ENCODE data around the gene CAMK2D.
A peak's percentile ranks its signal among the peaks of the same experiment; 100 is the strongest.

Gene CAMK2D

GRCh38 chr4:113469023-113469390 lies 292.5 kb downstream of the CAMK2D start:
- DNase-seq = no peak

DNA sequence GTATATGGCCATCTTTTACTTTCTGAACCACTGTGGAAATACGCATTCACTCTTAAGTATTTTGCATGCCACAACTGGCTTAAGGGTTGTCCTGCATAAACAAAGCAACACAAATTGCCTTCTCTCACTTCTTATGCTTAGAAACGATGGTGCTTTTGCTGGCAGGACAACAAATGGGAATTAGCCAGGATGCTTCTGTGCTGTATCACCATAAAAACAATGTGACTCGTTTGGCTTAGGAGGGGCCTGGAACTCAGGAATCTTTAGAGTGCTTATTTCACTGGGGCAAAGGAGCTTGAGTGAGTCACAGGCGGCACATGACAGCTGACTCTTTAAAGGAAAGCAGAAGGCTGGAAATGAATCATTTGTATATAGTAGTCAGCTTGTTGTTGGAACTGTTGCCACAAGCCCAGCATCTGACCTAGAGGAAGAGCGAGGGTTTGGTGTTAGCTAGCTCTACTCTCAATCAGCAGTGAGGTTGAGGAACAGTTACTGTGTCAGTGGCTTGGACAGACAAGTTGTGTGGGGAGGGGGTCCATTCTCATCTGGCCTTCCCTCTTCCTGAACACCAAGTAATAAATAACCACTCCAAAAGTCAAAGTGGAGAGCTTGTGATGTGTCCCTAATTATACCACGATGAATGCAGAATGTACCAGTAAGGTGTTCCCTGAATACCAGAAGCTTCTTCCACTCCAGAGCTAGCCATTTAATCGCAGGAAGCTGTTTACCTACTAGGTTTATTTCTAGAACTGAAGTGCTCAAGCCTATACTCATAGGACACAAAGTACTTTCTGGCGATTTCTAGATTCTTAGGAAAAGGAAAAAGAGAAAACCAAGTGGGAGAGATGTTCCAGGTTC lies 293.1 kb downstream of the CAMK2D start:
- peak; percentile 86 to 87 for DNase-seq

GRCh38 chr4:113467581-113467980 lies 294.0 kb downstream of the CAMK2D start:
- peak; percentile 61 to 74 for DNase-seq

GRCh38 chr4:113462286-113462685 lies 299.3 kb downstream of the CAMK2D start:
- no peak for DNase-seq

DNA sequence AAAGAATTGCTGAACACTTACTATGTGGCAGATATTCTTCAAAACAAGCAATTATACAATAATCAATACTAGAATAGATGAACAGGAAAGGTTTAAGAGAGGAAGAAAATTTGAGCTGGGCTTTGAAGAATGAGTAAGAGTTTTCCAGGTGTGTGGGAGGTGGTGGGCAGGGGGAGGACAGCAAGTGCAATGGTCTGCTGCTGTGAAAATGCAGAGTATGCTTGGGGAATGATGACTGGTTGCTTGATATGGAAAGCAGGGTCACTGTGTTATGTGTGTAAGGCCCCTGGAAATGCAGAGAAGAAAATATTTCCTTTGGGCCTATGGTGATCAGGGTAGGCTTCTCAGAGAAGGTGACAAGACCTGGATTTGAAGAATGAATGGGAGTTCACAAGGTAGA lies 300.3 kb downstream of the CAMK2D start:
- no peak for DNase-seq

- DNase-seq = no peak
These were observed 303.7 kb downstream of the CAMK2D start for GRCh38 chr4:113457886-113458285.

DNA sequence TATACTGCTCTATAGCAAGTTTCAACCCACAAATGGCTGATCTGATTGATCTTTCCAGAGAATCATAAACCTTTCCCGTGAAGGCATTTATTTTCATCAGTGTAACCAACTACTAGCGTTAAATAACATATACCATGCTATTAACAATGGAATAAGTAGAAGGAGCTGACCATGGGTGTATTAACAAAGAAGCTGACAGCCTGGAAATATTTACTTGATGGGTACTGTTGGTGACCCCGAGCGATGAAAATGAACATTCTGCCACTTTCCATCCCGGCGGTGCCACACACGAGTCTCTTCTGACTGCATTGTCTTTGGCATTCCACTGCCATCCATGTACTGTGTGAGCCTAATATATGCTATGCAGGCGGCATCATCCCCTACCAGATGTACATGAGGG lies 304.4 kb downstream of the CAMK2D start:
- no peak for DNase-seq

DNA sequence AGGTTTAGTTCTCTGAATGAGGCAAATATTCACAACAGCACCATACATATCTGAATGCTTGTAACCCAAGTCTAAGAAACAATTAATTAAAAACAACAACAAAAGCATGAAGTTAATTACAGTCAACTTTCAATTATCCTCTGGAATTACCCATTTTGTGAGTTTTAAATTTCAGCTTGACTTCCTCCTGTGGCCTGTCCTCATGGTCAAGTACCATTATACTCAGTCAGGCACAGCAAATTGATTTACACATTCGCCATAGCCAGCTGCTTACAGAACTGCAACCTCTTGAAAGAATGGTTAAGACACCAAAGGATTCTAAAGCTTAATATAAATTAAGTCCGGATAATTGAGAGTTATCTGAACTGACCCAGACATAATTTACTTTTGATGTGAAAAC lies 306.5 kb downstream of the CAMK2D start:
- no peak for DNase-seq

GRCh38 chr4:113452868-113453620 lies 308.5 kb downstream of the CAMK2D start:
- no peak for DNase-seq

GRCh38 chr4:113452152-113452551 lies 309.4 kb downstream of the CAMK2D start:
- no peak for DNase-seq

DNA sequence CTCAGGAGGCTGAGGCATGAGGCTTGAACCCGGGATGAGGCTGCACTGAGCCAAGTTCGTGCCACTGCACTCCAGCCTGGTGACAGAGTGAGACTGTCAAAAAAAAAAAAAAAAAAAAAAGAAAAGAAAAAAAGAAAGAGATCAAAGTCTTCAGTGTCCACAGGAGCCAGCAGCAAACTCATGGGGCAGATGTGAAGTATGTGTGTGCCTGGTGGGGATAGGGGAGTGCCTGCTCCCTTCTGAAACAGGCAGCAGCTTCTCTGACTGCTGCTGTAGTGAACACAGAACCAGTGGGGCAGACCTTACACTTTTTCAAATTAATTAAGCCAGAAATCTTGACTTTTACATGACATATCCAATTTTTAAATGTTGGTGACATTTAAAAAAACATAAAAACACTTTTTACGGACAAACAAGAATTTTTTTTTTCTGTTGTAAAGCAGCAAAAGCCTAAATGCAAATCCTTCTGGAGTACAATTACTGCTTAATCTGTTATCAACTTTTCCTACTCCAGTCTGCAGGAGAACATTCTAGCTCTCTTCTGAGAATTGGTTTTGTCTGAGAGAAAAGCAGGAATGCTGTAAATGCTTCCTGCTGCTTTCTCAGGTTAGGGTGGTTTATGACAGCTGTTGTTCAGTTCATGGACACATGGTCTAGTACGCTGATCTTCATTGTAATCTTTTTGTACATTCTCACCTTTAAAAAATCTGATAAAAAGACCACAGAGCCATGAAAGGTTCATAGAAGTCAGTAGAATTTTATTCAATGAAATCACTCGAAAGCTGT lies 311.1 kb downstream of the CAMK2D start:
- DNase-seq = no peak

- DNase-seq = no peak
These were observed 312.0 kb downstream of the CAMK2D start for GRCh38 chr4:113449410-113449974.

DNA sequence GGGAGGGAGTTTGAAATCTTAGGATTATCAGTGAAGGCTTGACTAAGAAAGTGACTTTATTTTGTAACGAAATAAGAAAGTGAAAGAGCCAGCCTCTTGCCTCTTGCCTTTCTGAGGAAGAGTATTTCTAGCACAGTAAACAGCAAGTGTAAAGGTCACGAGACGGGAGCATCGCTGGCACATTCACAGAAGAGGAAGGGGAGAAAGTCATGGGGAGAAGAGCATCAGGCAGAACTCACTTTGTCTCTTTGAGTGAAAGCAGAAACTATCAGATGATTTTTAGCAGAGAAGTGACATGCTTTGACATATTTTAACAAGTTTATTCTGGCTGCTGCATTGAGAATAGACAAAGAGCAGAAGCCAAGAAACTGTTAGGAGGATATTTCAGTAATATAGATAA lies 313.8 kb downstream of the CAMK2D start:
- peak; percentile 47 to 54 for DNase-seq

- no peak for DNase-seq
These were observed 314.5 kb downstream of the CAMK2D start for GRCh38 chr4:113447061-113447460.

- no peak for DNase-seq
These were observed 315.5 kb downstream of the CAMK2D start for GRCh38 chr4:113446019-113446418.

- DNase-seq = peak in 1 of 2 donors; percentile 24
These were observed 316.3 kb downstream of the CAMK2D start for GRCh38 chr4:113445286-113445685.

DNA sequence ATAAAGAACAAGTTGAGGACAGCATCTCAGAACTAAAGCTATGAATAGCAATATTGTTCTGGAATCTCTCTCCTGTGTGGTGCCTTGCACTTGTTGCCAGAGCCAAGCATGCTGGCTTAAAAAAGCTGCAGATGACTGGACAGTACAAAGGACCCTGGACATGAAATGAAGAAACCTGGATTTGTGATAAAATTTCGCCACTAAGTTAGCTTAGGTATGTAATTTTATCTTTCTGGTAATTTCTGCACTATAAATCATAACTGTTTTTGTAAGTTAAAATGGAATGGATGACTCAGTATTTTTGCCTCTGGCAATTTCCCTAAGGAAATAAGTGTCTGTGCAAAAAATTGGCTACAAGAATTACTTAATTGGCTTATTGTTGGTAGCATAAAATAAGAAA lies 317.2 kb downstream of the CAMK2D start:
- no peak for DNase-seq

DNA sequence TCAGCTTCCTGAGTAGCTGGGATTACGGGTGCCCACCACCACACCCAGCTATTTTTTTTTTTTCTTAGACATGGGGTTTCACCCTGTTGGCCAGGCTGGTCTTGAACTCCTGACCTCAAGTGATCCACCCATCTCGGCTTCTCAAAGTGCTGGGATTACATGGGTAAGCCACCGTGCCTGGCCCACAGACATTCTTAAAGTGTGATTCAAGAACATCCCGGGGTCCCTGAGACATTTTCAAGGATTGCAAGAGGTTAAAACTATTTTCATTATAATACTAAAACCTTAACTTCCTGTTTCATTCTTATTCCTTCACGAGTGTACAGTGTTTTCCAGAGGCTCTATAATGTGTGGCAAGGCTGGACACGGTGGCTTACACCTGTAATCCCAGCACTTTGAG lies 318.7 kb downstream of the CAMK2D start:
- DNase-seq = no peak

GRCh38 chr4:113440371-113440770 lies 321.2 kb downstream of the CAMK2D start:
- no peak for DNase-seq

- DNase-seq = no peak
These were observed 322.9 kb downstream of the CAMK2D start for GRCh38 chr4:113438596-113438995.

- DNase-seq = no peak
These were observed 324.4 kb downstream of the CAMK2D start for GRCh38 chr4:113437129-113437528.

GRCh38 chr4:113436360-113436759 lies 325.2 kb downstream of the CAMK2D start:
- no peak for DNase-seq

DNA sequence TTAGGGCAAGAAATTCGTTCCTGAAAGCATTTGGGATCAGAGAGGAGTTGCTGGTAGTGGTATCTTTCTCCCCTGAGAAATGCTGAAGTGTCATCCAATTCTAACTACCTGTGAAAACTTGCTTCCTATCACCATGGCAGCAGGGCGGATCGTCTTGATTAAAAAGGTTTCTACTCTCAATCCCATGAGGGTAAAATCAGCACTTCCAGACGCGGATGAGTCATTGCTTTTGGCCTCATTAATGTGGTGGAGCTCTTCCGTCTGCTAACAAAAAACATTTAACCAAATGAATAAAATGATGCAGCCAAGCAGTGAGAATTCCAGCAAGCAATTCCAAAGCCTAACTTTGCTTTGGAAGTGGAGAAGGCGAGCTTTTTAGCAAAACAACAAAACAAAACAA lies 325.6 kb downstream of the CAMK2D start:
- DNase-seq = no peak

Data from inflammatory macrophage (primary cell).